PFSK-1 (cell line): ENCODE results near the gene VSIG4.

Source experiments
- FOXP2 ChIP-seq: optimal IDR thresholded peaks from 2 replicates; pipeline ENCODE3; 2011; ENCODE audit warnings: borderline replicate concordance, control low read depth, inconsistent platforms; ENCODE audit not compliant: insufficient read depth; ENCODE audit errors: extremely low read length, extremely low read depth
- POLR2AphosphoS5 ChIP-seq: IDR thresholded peaks from 2 replicates; pipeline ENCODE4 v1.6.1; 2012; ENCODE audit warnings: low read depth, mild to moderate bottlenecking, control low read depth, low read length, moderate library complexity
- SIN3A ChIP-seq: IDR thresholded peaks from 2 replicates; pipeline ENCODE4 v1.6.1; 2012; ENCODE audit warnings: mild to moderate bottlenecking, low read length, moderate library complexity, borderline replicate concordance; ENCODE audit not compliant: insufficient read depth
- TAF1 ChIP-seq: IDR thresholded peaks from 2 replicates; pipeline ENCODE4 v1.6.1; 2012; ENCODE audit warnings: low read length, control low read depth, borderline replicate concordance; ENCODE audit not compliant: insufficient read depth
- TF ChIP-seq, protein P1 (sequence below), 2 experiments: IDR thresholded peaks; 2 replicates each; pipeline versions ENCODE4 v1.6.1 to v1.8.0; 2011 to 2012; ENCODE audit warnings: low read depth in 2 of 2, low read length in 2 of 2, control low read depth in 1 of 2, inconsistent platforms in 1 of 2, mild to moderate bottlenecking in 1 of 2, moderate library complexity in 1 of 2; ENCODE audit not compliant: insufficient read depth in 1 of 2

Gene VSIG4

DNA sequence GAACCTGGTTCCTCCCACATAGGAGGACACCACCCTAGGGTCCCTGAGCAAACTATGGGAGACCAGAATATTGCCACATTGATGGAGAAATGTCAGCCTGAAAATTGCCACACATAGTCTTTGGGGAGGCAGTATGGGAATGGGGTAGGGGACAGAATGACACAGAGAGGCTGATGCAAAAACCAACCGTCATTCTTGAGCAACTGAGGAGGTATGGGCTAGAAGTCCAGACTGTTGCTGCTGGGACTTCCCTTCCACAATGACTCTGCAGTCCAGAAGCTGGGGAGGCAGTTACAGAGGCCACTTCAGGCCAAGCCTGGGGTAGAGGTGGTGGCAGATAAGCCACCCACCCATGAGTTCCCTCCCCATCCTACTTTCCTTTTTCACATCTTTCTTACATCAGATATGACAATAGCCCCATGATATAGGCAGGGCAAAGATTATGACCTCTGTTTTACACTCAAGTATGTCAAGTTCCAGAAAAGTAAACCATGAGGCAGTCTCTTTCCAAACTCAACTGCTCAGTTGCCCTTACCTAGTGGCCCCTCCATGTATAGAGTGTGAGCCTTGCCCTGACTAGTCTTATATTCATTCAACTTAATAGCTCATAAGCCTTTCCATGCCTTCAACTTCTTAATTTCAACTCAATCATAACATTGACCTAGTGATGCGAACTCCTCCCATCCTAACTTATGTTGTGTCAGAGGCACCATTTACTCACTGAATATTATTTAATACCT lies 41.7 kb downstream of the VSIG4 start:
- no peak for TF ChIP-seq POLR2AphosphoS5
- TF ChIP-seq FOXP2, result no peak
- TF ChIP-seq, protein P1, sequence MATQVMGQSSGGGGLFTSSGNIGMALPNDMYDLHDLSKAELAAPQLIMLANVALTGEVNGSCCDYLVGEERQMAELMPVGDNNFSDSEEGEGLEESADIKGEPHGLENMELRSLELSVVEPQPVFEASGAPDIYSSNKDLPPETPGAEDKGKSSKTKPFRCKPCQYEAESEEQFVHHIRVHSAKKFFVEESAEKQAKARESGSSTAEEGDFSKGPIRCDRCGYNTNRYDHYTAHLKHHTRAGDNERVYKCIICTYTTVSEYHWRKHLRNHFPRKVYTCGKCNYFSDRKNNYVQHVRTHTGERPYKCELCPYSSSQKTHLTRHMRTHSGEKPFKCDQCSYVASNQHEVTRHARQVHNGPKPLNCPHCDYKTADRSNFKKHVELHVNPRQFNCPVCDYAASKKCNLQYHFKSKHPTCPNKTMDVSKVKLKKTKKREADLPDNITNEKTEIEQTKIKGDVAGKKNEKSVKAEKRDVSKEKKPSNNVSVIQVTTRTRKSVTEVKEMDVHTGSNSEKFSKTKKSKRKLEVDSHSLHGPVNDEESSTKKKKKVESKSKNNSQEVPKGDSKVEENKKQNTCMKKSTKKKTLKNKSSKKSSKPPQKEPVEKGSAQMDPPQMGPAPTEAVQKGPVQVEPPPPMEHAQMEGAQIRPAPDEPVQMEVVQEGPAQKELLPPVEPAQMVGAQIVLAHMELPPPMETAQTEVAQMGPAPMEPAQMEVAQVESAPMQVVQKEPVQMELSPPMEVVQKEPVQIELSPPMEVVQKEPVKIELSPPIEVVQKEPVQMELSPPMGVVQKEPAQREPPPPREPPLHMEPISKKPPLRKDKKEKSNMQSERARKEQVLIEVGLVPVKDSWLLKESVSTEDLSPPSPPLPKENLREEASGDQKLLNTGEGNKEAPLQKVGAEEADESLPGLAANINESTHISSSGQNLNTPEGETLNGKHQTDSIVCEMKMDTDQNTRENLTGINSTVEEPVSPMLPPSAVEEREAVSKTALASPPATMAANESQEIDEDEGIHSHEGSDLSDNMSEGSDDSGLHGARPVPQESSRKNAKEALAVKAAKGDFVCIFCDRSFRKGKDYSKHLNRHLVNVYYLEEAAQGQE (IDR thresholded peaks at IDR 0.05; ENCODE audit: insufficient read depth in 1 of 2, low read depth in 2 of 2, low read length in 2 of 2), result no peak

DNA sequence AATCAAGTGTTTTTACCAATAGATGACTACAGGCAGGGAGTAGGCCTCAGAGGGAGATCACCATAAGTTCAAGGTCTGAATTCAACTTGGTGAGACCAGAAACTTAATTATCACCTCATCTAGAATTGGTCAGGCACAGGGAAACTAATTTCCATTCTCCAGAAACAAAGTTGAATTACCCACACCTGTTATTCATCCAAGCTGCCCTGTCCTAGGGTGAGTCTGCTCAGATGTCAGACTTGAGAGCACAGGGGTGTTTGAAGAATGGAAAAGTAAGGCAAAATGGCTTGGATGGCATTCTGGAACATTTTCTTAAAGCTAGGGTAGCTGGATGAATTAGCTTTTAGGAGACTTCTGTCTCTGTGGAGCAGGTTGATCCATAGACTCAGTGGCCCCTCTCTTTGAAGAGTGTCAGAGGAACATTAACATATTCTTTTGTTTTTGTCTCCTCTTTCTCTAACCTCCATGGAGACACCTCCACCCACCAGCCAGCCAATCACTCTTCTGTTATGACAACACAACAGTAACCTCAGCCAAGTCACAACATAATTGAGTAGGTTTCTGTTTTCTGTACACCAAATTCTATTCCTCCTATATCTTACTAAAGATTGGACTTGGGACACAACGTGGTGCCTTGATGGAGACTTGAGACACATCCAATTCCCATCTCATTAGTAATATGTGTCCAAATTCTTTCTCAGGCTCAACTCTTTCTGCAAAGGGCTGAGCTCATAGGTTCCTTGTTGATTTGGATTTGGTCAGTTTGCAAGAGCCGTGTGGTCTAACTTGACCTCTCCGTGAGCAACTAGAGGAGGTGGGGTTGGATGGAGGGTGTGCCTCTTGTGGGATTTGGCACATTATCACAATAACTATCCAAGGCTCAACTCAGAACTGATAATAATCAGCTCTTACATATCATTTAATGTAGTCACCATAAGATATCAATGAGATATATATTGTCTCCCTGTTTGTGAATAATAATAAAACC lies 45.1 kb downstream of the VSIG4 start:
- TF ChIP-seq POLR2AphosphoS5, result no peak
- no peak for TF ChIP-seq TAF1
- TF ChIP-seq, protein P1 (IDR thresholded peaks at IDR 0.05; ENCODE audit: insufficient read depth in 1 of 2, low read depth in 2 of 2, low read length in 2 of 2), result no peak
- TF ChIP-seq SIN3A, result no peak
- no peak for TF ChIP-seq FOXP2

DNA sequence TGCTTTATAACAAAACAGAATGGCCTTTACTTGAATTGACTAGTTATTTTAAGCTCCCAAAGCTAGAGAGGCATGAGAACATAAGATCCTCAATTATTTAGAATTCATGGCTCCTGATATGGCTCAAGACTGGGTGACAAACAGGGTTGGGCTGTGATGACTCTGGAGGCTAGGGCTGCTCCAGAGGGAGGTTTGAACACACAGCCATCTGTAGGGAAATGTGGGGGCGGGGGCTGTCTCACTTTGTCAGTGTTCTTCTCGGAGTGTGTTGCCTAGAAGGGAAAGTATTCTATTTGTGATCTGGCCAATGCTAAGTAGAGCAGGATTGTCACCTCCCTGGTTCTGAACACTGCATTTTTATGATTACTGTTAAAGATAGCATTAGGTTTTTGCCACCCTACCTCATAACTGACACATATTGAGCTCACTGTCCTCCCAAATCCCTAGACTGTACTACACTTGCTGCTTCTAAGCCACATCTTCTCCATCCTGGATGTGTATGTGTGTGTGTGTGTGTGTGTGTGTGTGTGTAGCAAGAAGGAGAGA lies 45.9 kb downstream of the VSIG4 start:
- TF ChIP-seq, protein P1 (IDR thresholded peaks at IDR 0.05; ENCODE audit: insufficient read depth in 1 of 2, low read depth in 2 of 2, low read length in 2 of 2), result no peak
- TF ChIP-seq POLR2AphosphoS5 (no peak), SIN3A (no peak), FOXP2 (no peak), TAF1 (no peak)

DNA sequence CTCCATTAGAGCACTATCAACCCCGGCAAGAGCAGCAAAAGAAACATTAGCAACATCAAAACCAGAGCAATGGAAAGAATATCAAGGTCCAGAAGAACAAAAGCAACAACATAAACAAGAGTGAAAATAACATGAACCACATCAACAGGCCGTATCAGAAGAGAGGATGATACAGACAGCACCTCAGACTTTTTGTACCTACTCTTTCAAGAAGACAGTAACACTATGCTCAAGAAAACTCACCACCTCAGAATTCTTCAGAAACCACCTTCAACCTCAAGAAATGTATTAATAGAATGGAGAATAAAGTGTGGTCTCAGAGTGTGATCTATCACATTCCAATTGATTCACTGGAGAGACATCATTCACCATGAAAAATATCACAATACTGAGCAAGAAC lies 46.5 kb downstream of the VSIG4 start:
- TF ChIP-seq FOXP2, result no peak
- TF ChIP-seq TAF1, result no peak

DNA sequence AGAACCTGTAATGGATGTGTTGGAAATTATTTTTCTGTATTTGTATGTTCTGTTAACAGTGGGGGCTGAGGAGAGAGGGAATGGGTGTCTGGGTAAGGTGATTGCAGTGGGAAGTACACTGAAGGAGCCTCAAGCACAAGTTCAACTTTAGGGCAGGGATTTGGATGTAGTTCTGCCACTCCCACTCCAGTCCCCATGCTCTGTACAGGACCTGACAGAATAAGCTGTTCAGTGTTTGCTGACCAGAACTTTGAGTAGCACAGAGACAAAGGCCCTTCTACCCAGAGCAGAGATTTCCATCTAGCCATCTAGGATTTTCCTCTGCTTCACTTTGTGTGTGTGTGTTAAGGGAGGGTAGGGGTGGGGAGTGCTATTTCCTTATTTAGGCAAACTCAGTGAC lies 49.2 kb downstream of the VSIG4 start:
- TF ChIP-seq FOXP2 (no peak), POLR2AphosphoS5 (no peak), SIN3A (no peak), TAF1 (no peak)
- TF ChIP-seq, protein P1 (IDR thresholded peaks at IDR 0.05; ENCODE audit: insufficient read depth in 1 of 2, low read depth in 2 of 2, low read length in 2 of 2), result no peak
